SK-N-SH treated with all-trans-retinoic acid at 6 μM for 48 hours (cell line): Measurements from ENCODE around the gene AHRR.

Source experiments
- BACH2 ChIP-seq: fragments of 250-450 bp; sonication (Bioruptor Pico); IDR thresholded peaks from 2 replicates; pipeline ENCODE4 v1.9.0; 2021; ENCODE audit warnings: mild to moderate bottlenecking, borderline replicate concordance
- RARB ChIP-seq: fragments of 250-450 bp; sonication (Bioruptor Pico); IDR thresholded peaks from 2 replicates; pipeline ENCODE4 v1.8.0; 2021; ENCODE audit warnings: mild to moderate bottlenecking, moderate library complexity
- TOX ChIP-seq: fragments of 250-450 bp; sonication (Bioruptor Pico); IDR thresholded peaks from 2 replicates; pipeline ENCODE4 v1.8.0; 2021; ENCODE audit warnings: mild to moderate bottlenecking, moderate library complexity, borderline replicate concordance
- ZC3H10 ChIP-seq: fragments of 250-450 bp; sonication (Bioruptor Pico); IDR thresholded peaks from 2 replicates; pipeline ENCODE4 v1.5.1; 2021; ENCODE audit warnings: mild to moderate bottlenecking, moderate library complexity
- ZFP3 ChIP-seq: fragments of 250-450 bp; sonication (Bioruptor Pico); IDR thresholded peaks from 2 replicates; pipeline ENCODE4 v1.5.0; 2020; ENCODE audit warnings: mild to moderate bottlenecking, moderate library complexity
- ZNF565 ChIP-seq: fragments of 450-650 bp; formaldehyde crosslinking; conservative IDR thresholded peaks from 2 replicates; pipeline ENCODE4 v1.5.0; 2020; ENCODE audit warnings: low read depth, mild to moderate bottlenecking, moderate library complexity
- TF ChIP-seq, protein P1 (sequence below): fragments of 250-450 bp; sonication (Bioruptor Pico); IDR thresholded peaks from 2 replicates; pipeline ENCODE4 v1.8.0; 2020; ENCODE audit warnings: mild to moderate bottlenecking, moderate library complexity, borderline replicate concordance
- TF ChIP-seq, protein P2 (sequence below): fragments of 250-450 bp; sonication (Bioruptor Pico); IDR thresholded peaks from 2 replicates; pipeline ENCODE4 v1.8.0; 2021; ENCODE audit warnings: low read depth, mild to moderate bottlenecking, moderate library complexity, borderline replicate concordance

DNA sequence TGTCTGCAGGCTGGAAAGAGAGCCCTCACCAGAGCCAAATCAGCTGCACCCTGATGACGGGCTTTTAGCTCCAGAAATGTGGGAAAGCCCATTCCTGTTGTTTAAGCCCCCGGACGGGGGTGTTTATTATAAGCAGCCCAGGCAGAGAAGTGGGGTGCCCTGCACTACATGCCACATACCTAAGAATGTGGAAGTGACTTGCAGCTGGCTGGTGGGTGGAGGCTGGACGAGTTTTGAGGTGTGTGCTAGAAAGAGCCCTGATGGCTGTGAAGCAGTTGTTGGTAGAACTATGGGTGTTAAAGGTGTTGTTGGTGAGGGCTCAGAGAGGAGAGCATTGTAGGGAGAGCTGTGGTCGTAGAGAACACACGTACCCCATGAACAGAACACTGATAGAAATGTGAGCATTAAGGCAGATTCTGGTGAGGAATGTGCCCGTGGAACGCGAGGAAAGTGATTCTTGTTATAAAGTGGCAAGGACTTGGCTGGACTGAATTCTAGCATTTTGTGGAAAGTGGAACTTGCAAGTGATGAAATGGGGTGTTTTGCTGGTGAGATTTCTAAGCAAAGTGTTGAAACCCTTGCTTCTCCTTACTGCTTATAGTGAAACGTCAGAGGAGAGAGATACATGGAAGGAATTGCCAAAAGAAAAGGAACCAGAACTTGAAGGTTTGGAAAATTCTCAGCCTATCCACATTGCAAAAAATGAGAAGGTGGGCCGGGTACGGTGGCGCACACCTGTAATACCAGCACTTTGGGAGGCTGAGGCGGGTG is 38.9 kb downstream of the AHRR start:
- no peak for TF ChIP-seq BACH2
- no peak for TF ChIP-seq ZC3H10
- TF ChIP-seq, protein P1, sequence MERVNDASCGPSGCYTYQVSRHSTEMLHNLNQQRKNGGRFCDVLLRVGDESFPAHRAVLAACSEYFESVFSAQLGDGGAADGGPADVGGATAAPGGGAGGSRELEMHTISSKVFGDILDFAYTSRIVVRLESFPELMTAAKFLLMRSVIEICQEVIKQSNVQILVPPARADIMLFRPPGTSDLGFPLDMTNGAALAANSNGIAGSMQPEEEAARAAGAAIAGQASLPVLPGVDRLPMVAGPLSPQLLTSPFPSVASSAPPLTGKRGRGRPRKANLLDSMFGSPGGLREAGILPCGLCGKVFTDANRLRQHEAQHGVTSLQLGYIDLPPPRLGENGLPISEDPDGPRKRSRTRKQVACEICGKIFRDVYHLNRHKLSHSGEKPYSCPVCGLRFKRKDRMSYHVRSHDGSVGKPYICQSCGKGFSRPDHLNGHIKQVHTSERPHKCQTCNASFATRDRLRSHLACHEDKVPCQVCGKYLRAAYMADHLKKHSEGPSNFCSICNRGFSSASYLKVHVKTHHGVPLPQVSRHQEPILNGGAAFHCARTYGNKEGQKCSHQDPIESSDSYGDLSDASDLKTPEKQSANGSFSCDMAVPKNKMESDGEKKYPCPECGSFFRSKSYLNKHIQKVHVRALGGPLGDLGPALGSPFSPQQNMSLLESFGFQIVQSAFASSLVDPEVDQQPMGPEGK (CRISPR knock-in tag) = no peak
- TF ChIP-seq ZNF565 = no peak
- TF ChIP-seq RARB (CRISPR knock-in tag) = no peak
- no peak for TF ChIP-seq TOX (CRISPR knock-in tag)
- no peak for TF ChIP-seq ZFP3 (CRISPR knock-in tag)
- TF ChIP-seq, protein P2, sequence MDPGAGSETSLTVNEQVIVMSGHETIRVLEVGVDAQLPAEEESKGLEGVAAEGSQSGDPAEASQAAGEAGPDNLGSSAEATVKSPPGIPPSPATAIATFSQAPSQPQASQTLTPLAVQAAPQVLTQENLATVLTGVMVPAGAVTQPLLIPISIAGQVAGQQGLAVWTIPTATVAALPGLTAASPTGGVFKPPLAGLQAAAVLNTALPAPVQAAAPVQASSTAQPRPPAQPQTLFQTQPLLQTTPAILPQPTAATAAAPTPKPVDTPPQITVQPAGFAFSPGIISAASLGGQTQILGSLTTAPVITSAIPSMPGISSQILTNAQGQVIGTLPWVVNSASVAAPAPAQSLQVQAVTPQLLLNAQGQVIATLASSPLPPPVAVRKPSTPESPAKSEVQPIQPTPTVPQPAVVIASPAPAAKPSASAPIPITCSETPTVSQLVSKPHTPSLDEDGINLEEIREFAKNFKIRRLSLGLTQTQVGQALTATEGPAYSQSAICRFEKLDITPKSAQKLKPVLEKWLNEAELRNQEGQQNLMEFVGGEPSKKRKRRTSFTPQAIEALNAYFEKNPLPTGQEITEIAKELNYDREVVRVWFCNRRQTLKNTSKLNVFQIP (CRISPR knock-in tag) = no peak
